Uterus (tissue), 2 donors: ENCODE data around the gene SYTL4.

Source experiments
- POLR2A ChIP-seq, 2 donors: fragments of 450-650 bp; IDR thresholded peaks; one replicate each; pipeline ENCODE4 v1.6.1; 2016; ENCODE audit warnings: antibody characterized with exemption in 2 of 2, mild to moderate bottlenecking in 1 of 2, moderate library complexity in 1 of 2
- TF ChIP-seq, protein P1 (sequence below), 4 experiments: fragments of 200-600 bp in 2 of 4; fragments of 450-650 bp in 2 of 4; sonication (generic) in 2 of 4; IDR thresholded peaks; one replicate each; pipeline ENCODE4 v1.5.1; 2016 to 2019; ENCODE audit warnings: antibody characterized with exemption in 4 of 4, mild to moderate bottlenecking in 2 of 4, moderate library complexity in 1 of 4

DNA sequence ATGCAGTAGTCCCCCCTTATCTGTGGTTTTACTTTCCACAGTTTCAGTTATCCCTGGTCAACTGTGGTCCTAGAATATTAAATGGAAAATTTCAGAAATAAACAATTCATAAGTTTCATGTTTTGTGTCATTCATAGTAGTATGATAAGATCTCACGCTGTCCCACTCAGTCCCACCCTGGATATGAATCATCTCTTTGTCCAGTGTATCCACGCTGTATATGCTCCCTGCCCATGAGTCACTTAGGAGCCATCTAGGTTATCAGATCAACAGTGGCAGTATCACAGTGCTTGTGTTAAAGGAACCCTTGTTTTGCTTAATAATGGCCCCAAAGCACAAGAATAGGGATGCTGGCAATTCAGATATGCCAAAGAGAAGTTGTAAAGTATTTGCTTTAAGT lies 16.2 kb upstream of the SYTL4 start:
- TF ChIP-seq, protein P1, sequence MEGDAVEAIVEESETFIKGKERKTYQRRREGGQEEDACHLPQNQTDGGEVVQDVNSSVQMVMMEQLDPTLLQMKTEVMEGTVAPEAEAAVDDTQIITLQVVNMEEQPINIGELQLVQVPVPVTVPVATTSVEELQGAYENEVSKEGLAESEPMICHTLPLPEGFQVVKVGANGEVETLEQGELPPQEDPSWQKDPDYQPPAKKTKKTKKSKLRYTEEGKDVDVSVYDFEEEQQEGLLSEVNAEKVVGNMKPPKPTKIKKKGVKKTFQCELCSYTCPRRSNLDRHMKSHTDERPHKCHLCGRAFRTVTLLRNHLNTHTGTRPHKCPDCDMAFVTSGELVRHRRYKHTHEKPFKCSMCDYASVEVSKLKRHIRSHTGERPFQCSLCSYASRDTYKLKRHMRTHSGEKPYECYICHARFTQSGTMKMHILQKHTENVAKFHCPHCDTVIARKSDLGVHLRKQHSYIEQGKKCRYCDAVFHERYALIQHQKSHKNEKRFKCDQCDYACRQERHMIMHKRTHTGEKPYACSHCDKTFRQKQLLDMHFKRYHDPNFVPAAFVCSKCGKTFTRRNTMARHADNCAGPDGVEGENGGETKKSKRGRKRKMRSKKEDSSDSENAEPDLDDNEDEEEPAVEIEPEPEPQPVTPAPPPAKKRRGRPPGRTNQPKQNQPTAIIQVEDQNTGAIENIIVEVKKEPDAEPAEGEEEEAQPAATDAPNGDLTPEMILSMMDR (IDR thresholded peaks at IDR 0.05), result no peak
- TF ChIP-seq POLR2A (IDR thresholded peaks at IDR 0.05), result no peak
